GM19351 (cell line): ENCODE measurements around the gene NUFIP1.
"Not testable (repeated sequence)": the region's sequence is repeated elsewhere in the genome, so short reads cannot be mapped to it uniquely, and the experiment has no call there.

ENCODE experiments used
- ATAC-seq: cut with Tn5 transposase; IDR thresholded peaks from one replicate; pipeline ENCODE4 v1.9.1; 2021; ENCODE audit warnings: mild to moderate bottlenecking, moderate library complexity; ENCODE audit not compliant: unreplicated experiment

NUFIP1 gene

DNA sequence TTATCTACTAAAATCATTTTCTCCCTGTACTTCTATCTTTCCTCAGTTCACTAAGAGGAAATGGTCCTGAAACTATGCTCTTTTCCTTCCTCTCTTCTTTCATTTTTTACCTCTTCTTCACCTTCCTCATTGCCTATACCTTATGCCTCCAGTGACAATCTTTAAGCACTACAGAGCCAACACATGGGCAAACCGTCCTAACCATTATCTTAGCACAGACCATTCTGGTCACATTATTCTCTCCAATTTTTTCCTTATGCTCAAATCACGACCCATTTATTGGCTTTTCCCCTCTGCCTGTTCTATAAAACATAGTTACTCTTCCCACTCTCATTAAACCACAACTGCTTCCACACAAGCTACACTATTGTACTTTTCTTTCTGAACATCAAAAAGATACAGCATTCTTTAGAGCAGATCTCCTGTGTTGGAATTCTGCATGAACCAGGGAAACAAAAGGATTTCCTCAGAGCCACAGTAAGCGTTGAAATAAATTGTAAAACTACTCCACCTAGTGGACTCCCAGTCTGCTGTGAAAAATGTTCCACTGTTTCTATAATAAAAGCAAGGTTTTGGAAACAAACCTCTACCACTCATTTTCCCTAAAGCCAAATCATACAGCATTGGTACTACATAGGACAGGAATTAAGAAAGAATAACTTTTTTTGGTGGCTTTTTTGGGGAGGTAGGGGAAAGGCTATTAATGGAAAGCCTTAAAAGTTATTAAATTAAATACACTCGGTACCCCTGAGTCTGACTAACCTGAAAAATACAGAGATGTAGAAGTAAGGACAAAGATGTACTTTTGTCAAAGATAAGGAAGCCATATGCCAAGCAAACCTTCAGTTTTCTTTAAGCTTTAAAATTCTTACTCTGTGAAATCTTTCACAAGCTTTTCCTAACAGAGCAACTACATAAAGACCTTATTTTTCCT, 19.5 kb downstream of the NUFIP1 start:
- ATAC-seq: no peak

DNA sequence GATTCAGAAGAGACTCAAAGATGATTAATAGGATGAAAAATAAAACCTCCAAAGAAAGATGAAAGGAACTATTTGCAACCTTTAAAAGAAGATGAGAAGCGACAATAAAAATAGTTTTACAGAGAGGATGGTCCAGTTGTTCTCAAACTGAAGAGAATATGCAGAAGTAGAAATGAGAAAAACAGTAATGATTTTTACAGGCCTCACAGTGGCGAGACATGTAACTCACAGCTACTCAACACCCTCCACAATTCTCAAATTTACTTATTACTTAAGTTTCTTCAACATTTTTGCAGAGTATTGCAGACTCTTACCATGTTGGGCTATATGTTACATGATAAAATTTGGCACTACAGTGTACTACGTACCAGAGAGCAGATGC, 20.8 kb downstream of the NUFIP1 start:
- no peak for ATAC-seq

DNA sequence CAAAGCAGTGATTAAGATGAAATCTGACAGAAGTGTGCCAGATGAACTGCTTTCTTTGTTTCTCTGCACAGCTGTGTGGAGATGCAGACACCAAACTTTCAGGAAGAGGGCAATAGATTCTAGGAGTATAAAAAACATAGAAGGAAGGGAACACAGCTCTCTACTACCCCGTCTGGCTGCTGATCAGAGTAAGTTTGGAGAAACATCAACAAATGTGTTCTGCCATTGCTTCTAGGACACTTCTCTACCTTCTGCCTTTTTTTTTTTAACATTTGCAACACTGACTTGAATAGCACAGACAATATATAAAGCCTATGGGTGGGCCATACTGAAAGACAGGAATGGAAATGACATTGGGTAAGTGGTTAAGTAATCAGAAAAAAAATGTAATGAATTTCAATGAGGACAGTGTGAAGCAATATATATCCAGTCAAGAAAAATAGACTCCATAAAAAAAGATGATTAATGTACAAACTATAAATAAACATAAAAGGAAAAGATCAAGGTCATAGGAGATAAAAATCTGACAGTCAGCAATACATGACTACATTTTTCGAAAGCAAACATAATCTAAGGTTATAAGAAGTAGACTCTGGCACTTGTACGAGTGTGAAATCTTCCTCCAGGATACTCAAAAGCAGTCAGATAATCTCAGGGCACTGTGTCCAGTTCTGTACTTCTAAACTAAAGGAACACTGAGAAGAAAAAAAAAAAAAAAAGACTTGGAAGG, 21.4 kb downstream of the NUFIP1 start:
- ATAC-seq: no peak

DNA sequence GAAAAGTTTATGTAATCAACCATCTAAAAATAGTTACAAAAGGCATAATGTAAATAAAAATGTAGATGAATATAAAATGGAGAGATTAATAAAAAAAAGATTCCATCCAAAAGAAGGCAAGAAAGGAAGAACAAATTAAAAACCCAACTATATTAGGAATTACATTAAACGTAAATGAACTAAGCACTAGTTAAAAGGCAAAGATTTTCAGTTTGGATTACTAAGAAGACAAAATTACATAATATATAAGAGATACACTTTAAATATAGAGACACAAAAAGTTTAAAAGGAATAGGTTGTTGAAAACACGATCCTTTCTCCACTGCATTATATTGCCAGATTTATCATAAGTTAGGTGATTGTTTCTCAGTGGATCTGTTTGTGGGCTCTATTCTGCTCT, 27.3 kb downstream of the NUFIP1 start:
- ATAC-seq: no peak

DNA sequence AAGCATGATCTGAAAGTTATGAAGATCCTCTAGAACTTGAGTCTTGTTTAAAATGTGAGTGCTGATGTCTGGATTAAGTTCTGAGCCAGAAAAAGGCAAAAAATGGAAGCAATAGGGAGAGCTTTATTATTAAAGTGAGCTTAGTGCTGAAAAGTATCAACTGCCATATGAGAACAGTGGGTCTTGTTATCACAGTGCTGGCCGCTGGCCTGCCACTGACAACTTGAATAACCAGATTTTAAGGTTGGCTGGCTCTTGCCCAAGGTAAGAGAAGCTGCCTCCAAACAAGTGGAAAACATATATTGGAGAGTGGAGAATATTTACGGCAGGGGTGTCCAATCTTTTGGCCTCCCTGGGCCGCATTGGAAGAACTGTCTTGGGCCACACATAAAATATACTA, 33.9 kb downstream of the NUFIP1 start:
- ATAC-seq: no peak

DNA sequence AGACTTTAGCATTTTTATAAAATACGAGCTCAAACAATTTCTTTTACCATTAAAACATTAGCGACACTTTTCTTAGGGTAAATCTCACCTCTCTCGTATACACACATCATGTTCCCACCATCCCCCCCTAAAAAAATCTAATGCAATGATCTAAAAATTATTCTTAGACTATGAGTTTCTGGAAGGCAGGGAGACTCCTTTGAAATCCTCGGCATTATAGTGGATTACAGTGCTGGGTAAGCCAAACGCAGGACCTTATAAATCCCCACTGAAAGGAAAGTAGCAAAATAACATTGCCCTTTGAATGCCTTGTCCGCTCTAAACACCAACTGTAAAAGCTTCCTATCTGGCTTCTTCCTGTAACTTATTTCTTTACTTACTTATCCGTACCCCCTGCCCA, 35.0 kb downstream of the NUFIP1 start:
- no peak for ATAC-seq

DNA sequence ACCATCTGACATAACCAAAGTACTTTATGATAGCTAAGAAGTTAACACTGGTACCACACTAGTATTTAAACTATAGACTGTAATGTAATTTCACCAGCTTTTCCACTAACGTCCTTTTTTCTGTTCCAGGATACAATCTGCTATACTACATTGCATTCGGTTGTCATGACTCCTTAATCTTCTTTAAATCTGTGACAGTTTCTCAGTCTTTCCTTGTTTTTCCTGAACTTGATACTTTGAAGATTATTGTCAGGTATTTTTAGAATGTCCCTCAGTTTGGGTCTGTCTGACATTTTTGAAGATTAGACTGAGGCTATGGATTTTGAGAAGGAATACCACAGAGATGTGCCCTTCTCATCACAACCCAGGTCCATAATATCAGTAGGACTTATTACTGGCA, 36.6 kb downstream of the NUFIP1 start:
- ATAC-seq: no peak

DNA sequence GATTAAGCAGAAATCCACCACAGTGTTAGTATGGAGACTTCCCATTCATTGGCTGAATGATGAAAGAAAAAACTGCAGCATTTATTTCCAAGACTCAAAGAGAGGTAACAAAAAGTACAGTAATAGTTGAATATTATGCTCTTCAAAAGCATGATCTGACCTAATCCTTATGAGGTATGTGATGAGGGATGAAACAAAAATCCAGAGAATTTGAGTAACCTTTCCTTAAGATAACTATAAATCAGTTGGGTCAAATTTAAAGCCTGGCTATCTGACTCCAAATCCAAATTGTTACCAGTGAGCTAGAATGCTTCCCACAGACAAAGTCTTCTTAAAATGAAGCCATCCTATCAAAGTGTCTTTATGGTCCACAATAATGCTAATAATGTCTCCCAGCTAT, 38.1 kb downstream of the NUFIP1 start:
- no peak for ATAC-seq

DNA sequence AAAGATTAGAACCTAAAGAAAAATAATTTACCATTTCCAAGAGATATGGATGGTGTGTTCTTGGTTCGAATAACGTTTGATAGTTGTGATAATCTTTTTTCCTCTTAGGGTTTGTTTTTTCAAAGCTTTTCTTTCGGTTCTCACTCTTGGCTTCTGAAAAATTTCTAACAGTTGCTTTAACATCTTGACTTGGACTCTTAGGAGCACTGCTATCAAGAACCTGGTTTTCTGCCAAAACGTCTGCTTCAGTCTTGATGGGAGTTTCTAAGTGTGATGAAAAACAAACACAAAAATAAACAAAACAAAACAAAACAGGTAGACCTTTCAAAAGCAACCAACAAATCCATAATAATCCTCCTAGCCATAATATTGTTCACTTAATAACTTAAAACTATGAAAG, 45.9 kb downstream of the NUFIP1 start:
- ATAC-seq: not testable (repeated sequence)

DNA sequence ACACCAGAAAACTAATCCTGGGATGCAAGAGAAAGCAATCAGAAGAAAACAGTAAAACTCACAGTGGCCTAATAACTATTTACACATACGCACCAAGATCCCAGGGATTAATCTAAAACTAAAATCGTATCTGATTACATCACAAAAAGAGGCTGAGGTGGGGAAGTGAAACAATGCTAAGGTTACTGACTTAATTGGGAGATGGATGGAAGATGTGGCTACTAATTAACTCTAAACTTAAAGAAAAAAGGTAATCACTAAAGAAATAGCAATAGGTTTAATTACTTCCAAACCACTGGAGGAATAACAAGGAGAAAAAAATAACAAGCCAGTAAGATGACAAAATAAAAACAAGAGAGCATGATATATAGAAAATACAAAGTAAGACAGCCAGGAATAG, 50.4 kb downstream of the NUFIP1 start:
- no peak for ATAC-seq

DNA sequence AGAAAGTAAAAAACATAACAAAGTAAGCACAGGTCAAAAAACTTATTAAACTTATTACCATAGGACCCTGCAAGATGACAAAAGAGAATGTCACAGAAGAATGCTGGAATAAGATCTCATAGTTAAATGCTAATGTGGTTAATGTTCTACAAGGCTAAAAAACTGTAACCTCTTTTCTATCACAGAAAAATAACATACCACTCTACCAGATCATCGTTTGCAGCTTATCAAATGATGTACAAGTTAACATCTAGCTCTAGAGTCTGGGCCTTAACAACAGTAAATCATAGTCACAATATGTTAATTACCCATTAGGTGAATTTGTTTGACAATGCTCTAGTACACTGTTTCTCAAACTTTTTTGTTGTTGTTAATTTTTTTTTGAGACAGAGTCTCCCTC, 53.0 kb downstream of the NUFIP1 start:
- ATAC-seq: no peak

DNA sequence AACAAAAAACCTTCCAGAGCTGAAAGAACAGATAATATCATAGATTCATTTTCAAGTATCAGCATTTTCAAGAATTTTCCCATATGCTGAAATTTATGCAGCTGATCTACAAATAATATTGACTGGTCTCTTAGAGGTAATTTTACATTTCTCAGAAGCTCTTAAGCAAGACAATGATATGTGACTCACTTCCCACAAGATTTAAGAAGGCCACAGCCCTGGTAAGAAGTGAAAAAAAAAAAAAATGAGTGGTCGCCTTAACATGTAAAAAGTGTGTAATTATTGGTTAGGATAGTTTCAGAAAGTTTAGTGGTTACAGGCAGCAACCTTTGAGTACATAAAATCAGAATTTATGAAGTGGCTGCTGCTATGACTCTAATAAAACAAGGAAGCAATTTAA, 54.5 kb downstream of the NUFIP1 start:
- no peak for ATAC-seq

DNA sequence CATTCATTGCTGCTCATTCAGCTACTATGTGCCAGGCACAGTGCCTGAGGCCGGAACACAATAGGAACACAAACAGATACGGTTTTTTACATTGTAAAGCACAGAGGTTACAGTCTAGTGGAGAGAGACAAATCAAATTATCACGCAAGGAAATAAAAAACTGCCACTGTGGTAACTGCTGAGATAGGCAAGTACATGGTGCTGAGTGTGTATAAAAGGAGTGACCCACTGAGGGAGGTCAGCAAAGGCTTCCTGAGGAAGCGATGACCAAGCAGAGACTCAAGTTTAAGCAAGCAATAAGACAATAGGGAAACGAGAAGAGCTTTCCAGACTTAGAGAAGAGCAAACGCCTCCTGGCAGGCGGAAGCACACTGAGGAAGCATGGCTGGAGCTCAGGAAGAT, 56.4 kb downstream of the NUFIP1 start:
- no peak for ATAC-seq

DNA sequence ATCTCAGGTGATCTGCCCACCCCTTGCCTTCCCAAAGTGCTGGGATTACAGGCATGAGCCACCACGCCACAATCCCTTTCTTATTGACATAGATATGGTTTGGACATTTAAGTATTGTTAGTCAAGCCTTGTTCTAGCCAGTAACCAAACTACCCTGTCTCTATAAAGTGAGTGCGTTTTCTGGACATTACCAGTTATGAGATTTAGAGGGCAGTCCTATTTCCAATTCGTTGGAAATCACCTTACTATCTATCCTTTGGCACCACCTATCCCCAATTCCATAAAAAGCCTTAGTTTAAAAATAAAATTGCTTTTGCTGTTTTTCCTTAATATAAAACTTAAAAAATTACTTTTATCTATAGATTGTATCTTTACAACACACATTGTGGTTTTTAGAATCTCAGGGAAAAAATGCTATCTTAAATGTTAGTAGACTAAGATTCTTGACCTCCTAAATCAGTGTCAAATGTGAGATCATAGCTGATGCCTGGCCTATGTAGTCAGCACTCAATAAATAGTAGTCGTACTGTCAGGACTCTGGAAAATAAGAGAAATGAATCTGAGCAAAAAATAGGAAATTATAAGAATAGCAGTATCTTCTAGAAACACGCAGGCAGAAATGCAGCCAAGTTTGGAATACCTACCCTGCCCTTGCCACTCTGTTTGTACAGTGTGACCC, 57.0 kb downstream of the NUFIP1 start:
- ATAC-seq: no peak

DNA sequence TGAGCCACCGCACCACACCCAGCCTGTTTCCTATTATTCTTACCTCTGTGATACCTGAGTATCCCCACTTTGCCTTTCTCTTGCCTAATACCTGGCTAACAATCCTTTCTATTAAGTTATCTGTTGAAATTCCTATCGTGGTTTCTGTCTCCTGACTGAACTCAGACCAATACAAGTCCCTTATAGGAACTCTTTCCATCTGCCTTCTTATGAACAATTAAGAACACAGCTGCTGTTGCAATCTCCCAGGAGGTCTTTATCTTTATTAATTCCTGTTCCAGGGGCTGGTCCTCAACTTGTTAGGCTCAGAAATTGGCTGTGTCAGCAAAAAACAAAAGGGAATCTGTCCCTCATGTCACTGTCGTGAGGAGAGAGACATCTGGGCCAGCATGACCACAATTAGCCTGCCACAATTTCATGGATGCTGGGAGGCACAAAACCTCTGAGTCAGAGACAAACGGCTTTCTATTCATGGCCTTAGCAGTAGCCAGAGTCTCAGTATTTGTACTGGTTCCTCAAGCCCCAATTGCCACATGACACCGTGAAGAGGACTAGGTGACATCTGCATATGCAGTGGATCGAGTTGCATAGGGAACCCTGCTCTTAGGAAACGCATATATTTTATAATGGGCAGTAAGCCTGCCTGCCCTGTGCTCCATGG, 58.2 kb downstream of the NUFIP1 start:
- no peak for ATAC-seq

DNA sequence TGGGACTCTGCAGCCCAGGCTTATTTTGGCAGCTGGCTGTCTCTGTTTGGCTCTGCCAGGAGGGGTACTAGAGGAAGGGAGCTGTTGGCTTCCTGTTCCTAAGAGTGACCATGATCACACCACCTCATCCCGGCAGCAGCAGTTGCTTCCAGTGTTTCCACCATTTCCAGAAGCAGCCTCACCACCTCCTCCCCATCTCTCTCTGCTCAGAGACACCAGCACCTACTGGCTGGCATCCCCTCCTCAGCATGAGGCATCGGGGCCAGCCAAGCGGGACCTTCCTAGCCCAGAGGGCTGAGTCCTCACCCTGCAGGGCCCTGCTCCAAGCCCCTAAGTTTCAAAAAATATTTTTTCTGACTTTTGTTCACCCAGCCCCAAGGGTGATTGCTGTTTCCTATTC, 59.0 kb downstream of the NUFIP1 start:
- ATAC-seq: no peak

DNA sequence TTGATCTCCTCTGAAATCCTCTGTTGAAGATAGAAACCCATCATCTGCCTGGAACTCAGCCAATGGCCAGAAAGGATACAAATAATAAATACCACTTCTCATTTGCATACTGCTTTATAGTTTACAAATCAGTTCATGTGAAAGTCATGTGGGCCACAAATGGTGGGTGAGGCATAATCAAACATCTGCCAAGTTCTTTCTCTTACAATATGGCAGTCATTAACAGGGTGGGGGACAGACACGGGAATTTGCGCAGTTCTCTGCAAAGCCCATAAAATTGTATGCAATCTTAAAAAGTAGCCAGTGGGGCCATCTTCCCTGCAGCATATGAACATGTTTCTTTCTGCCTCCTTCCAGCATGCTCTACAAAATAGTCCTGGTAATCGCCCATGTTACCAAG, 59.6 kb downstream of the NUFIP1 start:
- no peak for ATAC-seq

DNA sequence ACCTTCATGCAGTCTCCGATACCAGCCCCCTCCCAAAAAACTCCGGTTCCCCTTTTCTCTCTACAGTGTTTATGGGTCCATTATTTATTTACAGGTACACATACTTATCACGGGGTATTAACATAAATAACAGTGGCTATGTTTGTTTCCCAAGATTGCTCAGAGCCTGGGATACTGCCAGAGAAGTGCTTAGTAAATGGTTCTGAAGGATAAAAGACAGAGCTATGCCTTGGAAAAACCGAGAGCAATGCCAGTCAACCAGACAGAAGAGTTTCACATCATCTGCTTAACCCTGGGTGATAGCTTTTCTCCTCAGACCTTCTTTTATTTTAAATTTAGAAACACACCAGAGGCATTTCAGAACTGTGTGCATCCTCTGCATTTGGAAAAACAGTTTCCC, 61.3 kb downstream of the NUFIP1 start:
- no peak for ATAC-seq

DNA sequence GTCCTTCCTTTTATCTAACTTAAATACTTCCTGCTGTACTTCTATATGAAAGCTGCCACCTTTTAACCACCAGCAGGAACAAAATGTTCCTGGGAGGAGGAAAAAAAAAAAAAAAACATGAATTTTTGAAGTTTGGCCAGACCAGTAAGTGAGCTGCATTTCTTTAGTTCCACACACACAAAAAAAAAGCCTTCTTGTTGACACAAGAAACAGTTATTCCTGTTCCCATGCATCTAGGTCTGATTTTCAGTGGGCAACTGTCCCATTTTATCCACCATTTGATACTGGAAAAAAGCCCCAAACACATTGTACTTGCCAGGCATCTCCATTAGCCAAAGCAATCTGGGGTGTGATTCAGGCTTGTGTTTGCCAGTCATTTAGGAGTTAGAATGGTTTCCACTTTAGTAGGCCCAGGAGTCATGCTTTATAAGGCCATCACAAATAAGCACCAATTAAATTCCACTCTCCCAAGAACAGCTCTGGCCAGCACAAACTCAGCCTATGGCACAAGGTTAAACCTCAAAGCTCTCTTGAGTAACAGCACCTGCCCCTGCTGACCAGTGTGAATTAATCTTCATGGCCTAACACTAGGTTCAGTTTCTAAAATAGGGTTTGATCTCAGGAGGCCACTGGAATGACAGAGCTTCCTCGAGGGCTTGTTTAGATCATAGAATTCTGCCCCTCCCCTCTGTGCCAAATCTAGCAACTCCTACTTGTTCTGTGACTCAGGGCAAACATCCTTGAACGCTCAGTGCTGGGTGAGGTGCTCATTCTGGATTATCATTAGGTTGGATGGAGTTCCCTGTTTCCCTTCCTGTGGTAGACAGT, 67.1 kb downstream of the NUFIP1 start:
- ATAC-seq: no peak

DNA sequence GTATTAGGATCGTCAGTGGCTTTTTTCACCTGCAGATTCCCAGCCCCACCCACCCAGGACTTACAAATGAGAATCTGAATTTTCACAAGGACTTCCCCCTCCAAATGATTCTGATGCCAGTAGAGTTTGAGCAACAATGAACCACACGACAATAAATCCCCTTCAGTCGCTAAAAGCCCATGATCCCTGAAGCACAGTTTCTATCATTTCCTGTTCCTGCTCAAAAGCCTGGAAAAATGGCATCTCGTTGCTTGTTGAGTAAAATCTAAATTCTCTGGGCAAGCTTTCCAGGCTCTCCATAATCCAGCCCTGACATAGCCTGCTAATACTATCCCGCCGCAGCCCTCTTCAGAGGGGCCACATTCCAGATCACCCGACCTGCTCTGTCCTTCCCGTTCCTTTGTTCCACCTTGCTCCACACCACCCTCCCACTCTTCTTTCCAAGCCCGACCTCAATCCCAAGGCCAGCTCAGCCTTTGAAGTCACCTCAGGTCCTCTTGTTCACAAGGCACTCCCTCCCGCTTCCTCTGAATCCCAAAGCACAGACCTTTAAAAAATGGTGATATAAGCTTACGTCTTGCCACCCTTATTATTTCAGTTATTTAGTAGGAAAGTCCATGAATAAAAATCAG, 67.9 kb downstream of the NUFIP1 start:
- ATAC-seq: no peak
